Epidermal melanocyte (primary cell): ENCODE results near the gene BIRC2.
"Not testable (repeated sequence)": the region's sequence is repeated elsewhere in the genome, so short reads cannot be mapped to it uniquely, and the experiment has no call there.

Source experiments
- DNase-seq: peaks from one replicate; pipeline ENCODE4 v3.0.0; 2011; ENCODE audit warnings: low spot score; ENCODE audit not compliant: insufficient read length

BIRC2 gene

GRCh38 chr11:102374633-102375424 lies 27.8 kb downstream of the BIRC2 start:
- DNase-seq = not testable (repeated sequence)

GRCh38 chr11:102375720-102376399 lies 28.8 kb downstream of the BIRC2 start:
- DNase-seq = no peak

GRCh38 chr11:102377891-102378290 lies 30.9 kb downstream of the BIRC2 start:
- DNase-seq = peak; percentile 63

- DNase-seq = no peak
Observed at GRCh38 chr11:102378818-102379217, 31.8 kb downstream of the BIRC2 start.

- no peak for DNase-seq
Observed at GRCh38 chr11:102382384-102382783, 35.4 kb downstream of the BIRC2 start.

GRCh38 chr11:102383839-102384238 lies 36.8 kb downstream of the BIRC2 start:
- DNase-seq = no peak

GRCh38 chr11:102384419-102385079 lies 37.5 kb downstream of the BIRC2 start:
- DNase-seq = no peak

GRCh38 chr11:102385085-102386007 lies 38.3 kb downstream of the BIRC2 start:
- no peak for DNase-seq

GRCh38 chr11:102386136-102386734 lies 39.2 kb downstream of the BIRC2 start:
- DNase-seq = no peak

GRCh38 chr11:102387043-102387781 lies 40.2 kb downstream of the BIRC2 start:
- DNase-seq = no peak

GRCh38 chr11:102389253-102389652 lies 42.2 kb downstream of the BIRC2 start:
- DNase-seq = no peak

GRCh38 chr11:102390667-102391465 lies 43.9 kb downstream of the BIRC2 start:
- peak; percentile 44 for DNase-seq

GRCh38 chr11:102391549-102392237 lies 44.7 kb downstream of the BIRC2 start:
- DNase-seq = no peak

- no peak for DNase-seq
Observed at GRCh38 chr11:102393272-102393730, 46.3 kb downstream of the BIRC2 start.

GRCh38 chr11:102395720-102396393 lies 48.8 kb downstream of the BIRC2 start:
- DNase-seq = no peak

GRCh38 chr11:102396708-102397563 lies 49.9 kb downstream of the BIRC2 start:
- no peak for DNase-seq

- no peak for DNase-seq
Observed at GRCh38 chr11:102398297-102398696, 51.3 kb downstream of the BIRC2 start.
